Stimulated activated CD4-positive, alpha-beta T cell treated with anti-CD3 and anti-CD28 coated beads, Interleukin-12 subunit alpha, Interleukin-12 subunit beta, amount 100 ng/mL, for 48 hours (primary cell): ENCODE results near the gene ATOSB.

Experiments used
- DNase-seq, 3 donors: peaks; one replicate each; pipeline ENCODE4 v3.0.0-alpha.2; 2020; ENCODE audit warnings: low read depth in 2 of 3, low spot score in 1 of 3

Gene ATOSB

GRCh38 chr9:35054871-35055644 is 60.6 kb downstream of the ATOSB start:
- DNase-seq: no peak

GRCh38 chr9:35054185-35054835 is 61.4 kb downstream of the ATOSB start:
- DNase-seq: no peak
